Lower leg skin (tissue), 4 donors: Measurements from ENCODE around the gene TOP3B. TPM values are rescaled to one million over a fixed set of nuclear protein-coding genes. Genes with fewer than 3 reads are reported as not detected.
"Not testable (repeated sequence)": the region's sequence is repeated elsewhere in the genome, so short reads cannot be mapped to it uniquely, and the experiment has no call there.

ENCODE experiments used
- DNase-seq, 2 donors: peaks; one replicate each; pipeline ENCODE4 v3.0.0-alpha.2; 2019; ENCODE audit warnings: low spot score in 2 of 2
- H3K4me3 ChIP-seq: fragments of 200-600 bp; sonication (generic); 2 replicates; pipeline ENCODE4 v1.5.1; 2017; ENCODE audit warnings: mild to moderate bottlenecking, low read depth; ENCODE audit not compliant: poor library complexity, severe bottlenecking
- POLR2A ChIP-seq, 2 donors: fragments of 450-650 bp; IDR thresholded peaks; one replicate each; pipeline ENCODE4 v1.6.1; 2016 to 2017; ENCODE audit warnings: antibody characterized with exemption in 2 of 2, mild to moderate bottlenecking in 1 of 2, moderate library complexity in 1 of 2
- WGBS, 2 donors: methylation state at CpG; one replicate each; pipeline ENCODE4 v1.1.5; 2018; 5-methylcytosine and 5-hydroxymethylcytosine counted together
- intact Hi-C: fragments of 100-400 bp; cut with DNase I; formaldehyde crosslinking; loops from one replicate; pipeline ENCODE4 v1.15.0; 2023; ENCODE audit warnings: low total_unique reads
- total RNA-seq, 4 donors: library from RNA; depleted of rRNA; stranded (reverse); fragments of >200 nt; gene quantifications; one replicate each; pipeline ENCODE4 v1.1.0, GENCODE V29; 2016
- TF ChIP-seq, protein P1 (sequence below), 3 donors: fragments of 450-650 bp; IDR thresholded peaks; one replicate each; pipeline ENCODE4 v1.5.1; 2016; ENCODE audit warnings: antibody characterized with exemption in 3 of 3, mild to moderate bottlenecking in 3 of 3, moderate library complexity in 2 of 3

The TOP3B gene
- total RNA-seq, 4 donors from 2014 or later: 23.6 to 53.6 (median 29.7) TPM

DNA sequence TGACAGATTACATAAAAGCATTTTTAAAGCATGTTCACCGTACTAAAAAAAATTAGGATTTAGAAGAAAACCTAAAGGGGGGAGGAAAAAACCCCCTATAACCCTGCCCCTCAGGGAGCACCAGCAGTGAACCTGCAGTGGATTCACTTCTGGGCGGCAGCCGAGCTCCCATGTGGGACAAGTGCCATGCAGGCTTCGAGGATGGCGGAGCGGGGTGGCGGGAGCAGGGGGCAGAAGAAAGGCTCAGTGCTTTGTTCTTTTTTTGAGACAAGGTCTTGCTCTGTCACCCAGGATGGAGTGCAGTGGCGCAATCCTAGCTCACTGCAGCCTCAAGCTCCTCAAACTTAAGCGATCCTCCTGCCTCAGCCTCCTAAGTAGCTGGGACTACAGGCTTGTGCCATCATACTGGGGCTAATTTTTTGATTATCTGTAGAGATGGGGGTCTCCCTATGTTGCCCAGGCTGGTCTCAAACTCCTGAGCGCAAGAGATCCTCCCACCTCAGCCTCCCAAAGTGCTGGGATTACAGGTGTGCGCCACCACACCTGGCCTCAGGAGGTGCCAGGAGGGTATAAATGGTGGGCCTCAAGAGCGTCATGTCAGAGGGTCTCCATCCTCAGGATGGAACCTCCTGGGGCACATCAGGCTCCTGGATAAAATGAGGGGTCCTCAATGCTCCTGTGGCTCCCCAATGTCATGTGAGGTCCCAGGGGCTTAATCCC lies 64.0 kb downstream of the TOP3B start:
- TF ChIP-seq, protein P1, sequence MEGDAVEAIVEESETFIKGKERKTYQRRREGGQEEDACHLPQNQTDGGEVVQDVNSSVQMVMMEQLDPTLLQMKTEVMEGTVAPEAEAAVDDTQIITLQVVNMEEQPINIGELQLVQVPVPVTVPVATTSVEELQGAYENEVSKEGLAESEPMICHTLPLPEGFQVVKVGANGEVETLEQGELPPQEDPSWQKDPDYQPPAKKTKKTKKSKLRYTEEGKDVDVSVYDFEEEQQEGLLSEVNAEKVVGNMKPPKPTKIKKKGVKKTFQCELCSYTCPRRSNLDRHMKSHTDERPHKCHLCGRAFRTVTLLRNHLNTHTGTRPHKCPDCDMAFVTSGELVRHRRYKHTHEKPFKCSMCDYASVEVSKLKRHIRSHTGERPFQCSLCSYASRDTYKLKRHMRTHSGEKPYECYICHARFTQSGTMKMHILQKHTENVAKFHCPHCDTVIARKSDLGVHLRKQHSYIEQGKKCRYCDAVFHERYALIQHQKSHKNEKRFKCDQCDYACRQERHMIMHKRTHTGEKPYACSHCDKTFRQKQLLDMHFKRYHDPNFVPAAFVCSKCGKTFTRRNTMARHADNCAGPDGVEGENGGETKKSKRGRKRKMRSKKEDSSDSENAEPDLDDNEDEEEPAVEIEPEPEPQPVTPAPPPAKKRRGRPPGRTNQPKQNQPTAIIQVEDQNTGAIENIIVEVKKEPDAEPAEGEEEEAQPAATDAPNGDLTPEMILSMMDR (IDR thresholded peaks at IDR 0.05): no peak
- no peak for TF ChIP-seq POLR2A (IDR thresholded peaks at IDR 0.05)
- no peak for DNase-seq
- intact Hi-C loops: no loop called here
- 92 to 93% methylated on average over 12 of the region's 12 CpGs for WGBS, 2 donors
- no peak overlapping the region for H3K4me3 ChIP-seq

DNA sequence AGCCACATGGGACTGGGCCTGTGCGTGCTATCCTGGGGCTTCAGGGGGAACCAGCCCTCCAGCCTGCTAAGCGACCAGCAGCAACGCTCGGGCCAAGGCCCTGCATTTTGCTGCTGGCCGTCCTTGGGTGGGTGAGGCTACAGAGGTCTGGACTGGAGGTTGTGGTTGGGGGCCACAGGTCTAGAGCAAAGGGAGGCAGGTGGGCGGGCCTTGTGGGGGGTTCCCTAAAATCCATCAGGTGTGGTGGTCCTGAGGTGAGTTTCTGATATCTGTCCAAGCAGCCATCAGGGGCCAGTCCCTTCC lies 64.7 kb downstream of the TOP3B start:
- 83 to 88% methylated on average over 3 to 6 of the region's 6 CpGs for WGBS, 2 donors
- H3K4me3 ChIP-seq: no peak overlapping the region
- intact Hi-C loops: no loop called here
- TF ChIP-seq, protein P1 (IDR thresholded peaks at IDR 0.05): no peak
- TF ChIP-seq POLR2A (IDR thresholded peaks at IDR 0.05): no peak
- no peak for DNase-seq

DNA sequence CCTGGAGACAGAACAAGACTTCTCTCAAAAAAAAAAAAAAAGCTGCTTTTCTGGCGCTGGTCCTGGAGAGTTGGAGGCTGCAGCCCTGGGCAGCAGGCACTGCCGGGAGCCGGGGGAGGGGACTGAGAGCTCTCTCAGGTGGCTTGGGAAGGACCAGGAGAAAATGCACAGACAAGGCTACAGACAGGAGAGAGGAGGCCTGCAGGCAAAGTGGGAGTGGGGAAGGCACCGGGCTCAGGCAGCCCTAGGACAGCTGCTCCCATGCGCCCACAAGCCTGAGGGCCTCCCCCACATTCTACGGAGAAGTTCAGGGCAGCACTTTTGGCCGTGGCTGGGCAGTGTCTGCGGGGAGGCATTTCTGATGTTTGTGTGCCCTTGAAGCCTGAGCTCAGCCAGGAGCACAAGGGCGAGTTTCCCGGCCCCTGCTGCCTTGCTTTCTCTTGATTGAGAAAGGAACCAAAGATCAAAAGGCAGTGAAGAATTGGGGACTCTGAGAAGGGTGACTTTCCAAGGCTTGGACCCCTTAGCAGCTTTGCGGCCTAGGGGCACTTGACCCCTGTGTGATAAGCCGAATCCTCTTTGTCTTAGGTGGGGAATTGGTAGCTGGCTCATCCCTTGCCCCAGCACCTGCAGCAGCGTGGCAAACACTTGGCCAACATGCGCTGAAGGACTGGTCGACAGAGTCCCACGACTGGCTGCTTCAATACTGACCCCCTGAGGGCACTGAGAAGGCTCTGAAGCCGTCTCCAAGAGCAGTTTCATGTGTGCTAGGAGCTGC lies 65.2 kb downstream of the TOP3B start:
- intact Hi-C loops: no loop called here
- no peak overlapping the region for H3K4me3 ChIP-seq
- 51 to 65% methylated on average over 17 of the region's 17 CpGs for WGBS, 2 donors
- DNase-seq: no peak
- no peak for TF ChIP-seq POLR2A (IDR thresholded peaks at IDR 0.05)
- TF ChIP-seq, protein P1 (IDR thresholded peaks at IDR 0.05): no peak

DNA sequence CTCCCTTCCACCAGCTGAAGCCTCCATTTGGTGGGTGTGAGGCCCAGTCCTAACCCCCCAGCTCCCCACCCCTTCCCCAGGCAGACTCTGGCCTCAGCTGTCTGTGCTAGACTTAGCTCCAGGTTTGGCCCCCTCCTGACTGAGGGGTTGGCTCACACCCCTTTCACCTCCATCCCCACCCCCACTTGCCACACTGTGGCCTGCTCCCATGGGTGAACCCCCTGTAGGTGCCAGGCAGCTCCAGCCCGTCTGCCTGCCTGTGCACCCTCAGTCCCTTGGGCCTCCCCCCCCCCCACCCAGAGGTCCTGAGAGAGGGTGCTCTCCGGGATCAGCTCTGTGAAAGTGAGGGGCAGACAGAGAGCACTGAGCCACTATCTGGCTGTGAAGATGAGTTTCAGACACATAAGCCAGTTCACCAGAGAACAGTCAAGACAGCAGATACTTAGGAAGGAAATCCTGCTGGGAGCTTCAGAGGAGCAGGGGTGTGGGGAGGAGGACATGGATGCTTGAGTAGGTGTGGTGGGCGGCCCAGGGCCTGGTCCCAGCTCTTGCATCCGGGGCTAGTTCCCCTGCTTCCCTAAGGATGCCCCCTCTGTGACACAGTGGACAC lies 66.2 kb downstream of the TOP3B start:
- TF ChIP-seq, protein P1 (IDR thresholded peaks at IDR 0.05): no peak
- TF ChIP-seq POLR2A (IDR thresholded peaks at IDR 0.05): no peak
- DNase-seq: no peak
- 87 to 91% methylated on average over 4 of the region's 4 CpGs for WGBS, 2 donors
- H3K4me3 ChIP-seq: no peak overlapping the region
- intact Hi-C loops: no loop called here

DNA sequence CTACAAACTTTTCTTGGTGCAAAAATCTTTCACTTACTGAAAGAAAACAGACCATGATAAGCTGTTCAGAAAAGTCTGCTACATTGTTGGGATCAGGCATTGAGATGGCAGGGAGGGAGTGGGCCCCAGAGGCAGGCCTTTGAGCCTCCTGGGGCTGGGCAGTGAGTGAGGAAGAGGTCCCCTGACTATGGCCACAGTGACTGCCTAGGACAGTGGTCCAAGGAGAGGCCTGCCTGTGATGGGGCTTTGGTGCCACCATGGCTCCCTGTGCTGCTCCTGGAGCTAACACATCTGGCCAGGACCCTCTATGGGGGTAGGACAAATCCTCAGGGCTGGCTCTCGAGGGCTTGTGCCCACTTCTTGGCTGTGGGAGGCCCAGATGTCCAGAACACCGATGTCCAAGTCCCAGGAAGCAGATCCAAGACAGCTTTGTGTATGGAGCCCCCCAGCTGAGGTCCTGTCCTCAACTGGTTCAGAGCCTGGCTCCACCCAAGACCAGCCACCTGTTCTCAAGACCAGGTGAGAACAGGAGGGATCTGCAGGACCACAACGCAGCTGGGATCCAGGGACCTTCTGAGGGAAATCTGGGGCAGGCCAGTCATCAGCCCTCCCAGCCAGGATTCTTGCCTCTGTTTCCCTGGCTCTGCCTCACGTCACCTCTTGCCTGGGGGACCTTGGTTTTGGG lies 66.8 kb downstream of the TOP3B start:
- intact Hi-C loops: no loop called here
- 89 to 95% methylated on average over 4 of the region's 4 CpGs for WGBS, 2 donors
- no peak overlapping the region for H3K4me3 ChIP-seq
- TF ChIP-seq POLR2A (IDR thresholded peaks at IDR 0.05): no peak
- TF ChIP-seq, protein P1 (IDR thresholded peaks at IDR 0.05): no peak
- no peak for DNase-seq

DNA sequence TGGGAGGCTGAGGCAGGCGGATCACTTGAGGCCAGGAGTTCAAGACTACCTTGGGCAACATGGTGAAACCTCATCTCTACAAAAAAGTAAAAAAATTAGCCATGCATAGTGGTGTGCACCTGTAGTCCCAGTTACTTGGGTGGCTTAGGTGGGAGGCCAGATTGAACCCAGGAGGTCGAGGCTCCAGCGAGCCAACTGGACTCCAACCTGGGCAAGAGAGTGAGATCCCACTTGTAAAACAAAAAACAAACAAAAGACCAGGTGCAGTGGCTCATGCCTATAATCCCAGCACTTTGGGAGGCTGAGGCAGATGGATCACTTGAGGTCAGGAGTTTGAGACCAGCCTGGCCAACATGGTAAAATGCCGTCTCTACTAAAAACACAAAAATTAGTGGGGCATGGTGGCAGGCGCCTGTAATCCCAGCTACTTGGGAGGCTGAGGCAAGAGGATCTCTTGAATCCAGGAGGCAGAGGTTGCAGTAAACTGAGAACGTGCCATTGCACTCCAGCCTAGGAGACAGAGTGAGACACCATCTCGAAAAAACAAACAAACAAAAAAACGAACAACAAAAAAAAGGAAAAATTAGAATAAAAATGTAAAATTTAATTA lies 68.4 kb downstream of the TOP3B start:
- DNase-seq, intact Hi-C loops, H3K4me3 ChIP-seq: not testable (repeated sequence)
- 88 to 96% methylated on average over 8 of the region's 8 CpGs for WGBS, 2 donors

DNA sequence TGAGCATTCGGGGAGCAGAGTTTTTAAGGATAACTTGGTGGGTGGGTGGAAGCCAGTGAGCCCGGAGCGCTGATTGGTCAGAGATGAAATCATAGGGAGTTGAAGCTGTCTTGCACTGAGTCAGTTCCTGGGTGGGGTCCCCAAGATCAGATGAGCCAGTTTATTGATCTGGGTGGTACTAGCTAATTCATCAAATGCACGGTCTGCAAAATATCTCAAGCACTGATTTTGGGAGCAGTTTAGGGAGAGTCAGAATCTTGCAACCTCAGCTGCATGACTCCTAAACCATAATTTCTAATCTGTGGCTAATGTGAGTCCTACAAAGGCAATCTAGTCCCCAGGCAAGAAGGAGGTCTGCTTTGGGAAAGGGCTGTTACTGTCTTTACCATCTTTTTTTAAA lies 72.2 kb downstream of the TOP3B start:
- H3K4me3 ChIP-seq, intact Hi-C loops, DNase-seq: not testable (repeated sequence)
- WGBS, 2 donors: 86 to 87% methylated on average over 4 of the region's 4 CpGs
